LNCAP (cell line): ENCODE measurements around the gene STEAP3.

ENCODE experiments used
- TF ChIP-seq, protein P1 (sequence below): fragments of 450-650 bp; IDR thresholded peaks from 2 replicates; pipeline ENCODE4 v1.5.1; 2017; ENCODE audit warnings: mild to moderate bottlenecking

Gene STEAP3

DNA sequence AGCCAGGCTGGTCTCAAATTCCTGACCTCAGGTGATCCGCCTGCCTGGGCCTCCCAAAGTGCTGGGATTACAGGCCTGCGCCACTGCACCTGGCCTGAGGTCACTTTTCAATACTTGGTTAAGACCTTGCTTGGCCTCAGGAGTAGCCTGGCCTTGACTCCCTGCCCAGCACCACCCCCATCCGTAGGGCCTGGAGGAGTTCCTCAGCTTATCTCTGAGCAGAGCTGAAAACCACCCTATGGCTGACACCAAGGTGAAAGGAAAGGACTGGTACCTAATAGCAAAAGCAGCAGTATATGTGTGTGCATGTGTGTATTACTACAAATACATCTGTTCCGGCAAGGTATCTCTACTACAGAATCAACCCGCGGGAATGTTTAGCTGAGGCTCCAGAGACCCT, 56.0 kb downstream of the STEAP3 start:
- TF ChIP-seq, protein P1, sequence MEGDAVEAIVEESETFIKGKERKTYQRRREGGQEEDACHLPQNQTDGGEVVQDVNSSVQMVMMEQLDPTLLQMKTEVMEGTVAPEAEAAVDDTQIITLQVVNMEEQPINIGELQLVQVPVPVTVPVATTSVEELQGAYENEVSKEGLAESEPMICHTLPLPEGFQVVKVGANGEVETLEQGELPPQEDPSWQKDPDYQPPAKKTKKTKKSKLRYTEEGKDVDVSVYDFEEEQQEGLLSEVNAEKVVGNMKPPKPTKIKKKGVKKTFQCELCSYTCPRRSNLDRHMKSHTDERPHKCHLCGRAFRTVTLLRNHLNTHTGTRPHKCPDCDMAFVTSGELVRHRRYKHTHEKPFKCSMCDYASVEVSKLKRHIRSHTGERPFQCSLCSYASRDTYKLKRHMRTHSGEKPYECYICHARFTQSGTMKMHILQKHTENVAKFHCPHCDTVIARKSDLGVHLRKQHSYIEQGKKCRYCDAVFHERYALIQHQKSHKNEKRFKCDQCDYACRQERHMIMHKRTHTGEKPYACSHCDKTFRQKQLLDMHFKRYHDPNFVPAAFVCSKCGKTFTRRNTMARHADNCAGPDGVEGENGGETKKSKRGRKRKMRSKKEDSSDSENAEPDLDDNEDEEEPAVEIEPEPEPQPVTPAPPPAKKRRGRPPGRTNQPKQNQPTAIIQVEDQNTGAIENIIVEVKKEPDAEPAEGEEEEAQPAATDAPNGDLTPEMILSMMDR, result no peak

DNA sequence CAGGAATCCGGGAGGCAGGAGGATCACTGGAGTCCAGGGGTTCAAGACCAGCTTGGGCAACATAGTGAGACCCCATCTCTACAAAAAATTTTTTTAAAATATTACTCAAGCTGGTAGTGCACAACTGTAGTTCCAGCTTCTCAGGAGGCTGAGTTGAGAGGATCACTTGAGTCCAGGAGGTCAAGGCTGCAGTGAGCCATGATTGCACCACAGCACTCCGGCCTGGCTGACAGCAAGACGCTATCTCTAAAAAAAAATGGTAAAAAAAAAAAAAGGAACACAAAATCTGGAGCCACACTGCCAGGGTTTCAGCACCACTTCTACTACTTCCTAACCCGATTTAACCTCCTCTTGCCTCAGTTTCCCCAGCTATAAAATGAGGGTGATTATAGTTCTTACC, 57.0 kb downstream of the STEAP3 start:
- TF ChIP-seq, protein P1, result no peak

DNA sequence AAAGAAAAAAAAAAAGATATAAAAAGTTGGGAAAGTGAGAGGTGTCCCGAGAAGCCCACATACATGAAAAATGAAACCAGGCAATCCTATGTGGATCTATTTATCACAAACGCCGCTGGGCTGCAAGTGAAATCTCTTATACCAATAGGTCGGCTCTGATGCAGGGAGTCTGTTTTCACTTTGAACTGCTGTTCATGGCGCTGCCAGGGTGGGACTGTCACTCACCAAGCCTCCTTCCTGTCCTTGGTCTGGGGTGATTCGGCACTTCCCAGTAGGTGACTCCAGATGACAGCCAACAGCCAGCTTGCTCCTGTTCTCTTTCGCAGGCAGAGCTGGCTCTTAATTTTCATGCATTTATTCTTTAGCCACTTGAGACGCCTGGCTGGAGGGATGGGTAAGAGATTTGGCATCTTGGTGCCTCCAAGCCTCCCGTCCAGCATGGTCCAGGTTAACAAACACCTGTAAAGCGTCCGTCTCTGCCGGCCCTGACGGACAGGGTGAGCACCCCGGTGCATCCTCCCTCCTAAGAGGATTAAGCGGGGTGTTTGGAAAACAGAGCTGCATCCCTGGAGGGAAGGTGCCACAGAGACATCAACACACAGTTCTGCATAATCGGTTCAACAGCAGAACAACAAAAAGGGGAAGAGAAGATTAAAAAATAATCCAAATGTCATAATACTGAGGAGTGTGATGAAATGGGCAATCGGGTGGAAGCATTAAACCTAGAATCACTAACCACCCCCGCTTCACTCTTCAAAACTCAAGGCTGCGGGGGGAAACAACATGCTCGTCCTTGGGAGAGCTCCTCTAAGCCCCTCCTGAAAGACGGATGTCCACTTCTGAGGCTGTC, 58.7 kb downstream of the STEAP3 start:
- TF ChIP-seq, protein P1, result no peak

DNA sequence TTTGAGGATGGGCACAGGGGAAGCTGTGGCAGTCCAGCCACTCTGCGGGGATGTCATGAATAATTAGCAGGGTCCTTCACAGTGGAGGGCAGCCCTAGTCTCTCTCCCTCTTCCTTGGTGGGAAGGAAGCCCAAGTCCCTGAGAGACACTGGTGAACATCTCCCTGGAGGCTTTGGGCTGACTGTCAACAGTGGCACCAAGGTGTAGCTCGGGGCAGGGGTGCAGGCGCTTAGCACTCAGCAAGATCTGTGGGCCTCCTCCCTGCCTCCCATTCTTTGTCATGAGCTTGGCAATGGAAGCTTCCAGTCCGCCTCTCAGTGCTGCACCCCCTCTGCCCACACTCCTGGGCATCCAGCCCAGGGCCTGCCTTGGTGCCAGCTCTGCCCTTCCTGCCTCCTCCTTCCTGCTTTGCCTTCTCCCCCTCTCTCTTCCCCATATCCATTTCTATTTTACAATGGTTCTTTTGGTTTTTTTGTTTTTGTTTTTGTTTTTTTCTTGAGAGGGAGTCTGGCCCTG, 59.4 kb downstream of the STEAP3 start:
- TF ChIP-seq, protein P1, result no peak

DNA sequence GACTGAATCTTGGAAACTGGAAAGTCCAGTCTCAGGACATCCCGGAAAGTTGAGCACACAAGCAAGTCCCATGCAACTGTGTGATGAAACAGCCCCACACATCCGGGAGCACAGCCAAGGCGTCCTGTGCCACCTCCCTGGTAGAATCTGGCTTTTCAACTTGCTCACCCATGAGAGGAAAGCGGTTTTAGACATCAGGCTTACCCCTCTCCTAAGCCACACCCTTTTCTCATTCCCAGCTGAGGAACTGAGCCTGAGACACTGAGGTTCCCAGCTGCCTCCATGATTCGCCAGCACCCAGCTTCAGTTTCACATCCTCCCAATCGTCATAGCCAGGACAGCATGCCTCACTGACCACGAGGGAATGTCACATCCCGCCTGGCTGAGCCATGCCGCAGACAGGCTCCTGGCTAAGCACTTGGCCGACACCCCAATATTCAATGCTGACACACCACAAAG, 60.3 kb downstream of the STEAP3 start:
- TF ChIP-seq, protein P1, result no peak

DNA sequence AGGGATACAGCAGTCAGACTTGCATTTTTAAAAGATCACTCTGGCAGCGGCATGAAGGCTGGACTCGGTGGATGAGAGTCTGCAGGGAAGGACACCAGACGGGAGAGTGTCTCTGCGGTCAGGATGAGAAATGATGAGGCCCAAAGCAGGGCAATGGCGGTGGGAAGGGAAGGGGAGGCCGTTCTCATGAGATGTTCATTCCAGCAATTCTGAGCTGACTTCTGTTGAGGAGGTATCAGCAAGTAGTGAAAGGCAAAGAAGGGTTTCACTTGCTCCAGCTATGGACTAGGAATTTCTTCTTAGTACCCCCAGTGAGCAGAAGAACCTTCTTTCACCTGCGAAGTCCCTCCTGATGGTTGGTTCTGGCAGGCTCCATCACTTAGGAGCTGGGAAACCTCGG, 63.0 kb downstream of the STEAP3 start:
- TF ChIP-seq, protein P1, result no peak

DNA sequence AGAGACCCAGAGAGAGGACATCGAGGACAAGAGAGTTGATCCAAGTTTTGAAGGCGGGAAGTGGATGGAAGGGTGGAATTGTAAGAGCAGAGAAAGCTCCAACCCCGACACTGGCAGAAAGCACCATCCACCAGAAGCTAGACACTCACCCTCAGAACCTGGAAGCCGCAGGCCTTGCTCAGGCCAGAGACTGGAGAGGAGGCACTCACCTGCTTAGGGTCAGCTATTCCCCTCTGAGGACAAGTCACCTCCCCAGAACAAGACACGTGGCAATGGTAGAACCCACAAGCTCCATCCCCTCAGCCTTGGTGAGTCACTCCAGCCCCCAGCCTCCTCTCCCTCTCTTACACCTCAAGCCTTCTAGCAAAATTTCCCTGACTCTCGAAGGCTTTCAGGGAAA, 64.9 kb downstream of the STEAP3 start:
- TF ChIP-seq, protein P1, result no peak
